NCI-H1436 treated with DMSO at 0.1 percent for 48 hours (cell line): ENCODE results near the gene DCBLD2.

ENCODE experiments used
- DNase-seq: peaks from one replicate; lab custom pipeline; 2025; lab: John Stamatoyannopoulos, UW

Gene DCBLD2

DNA sequence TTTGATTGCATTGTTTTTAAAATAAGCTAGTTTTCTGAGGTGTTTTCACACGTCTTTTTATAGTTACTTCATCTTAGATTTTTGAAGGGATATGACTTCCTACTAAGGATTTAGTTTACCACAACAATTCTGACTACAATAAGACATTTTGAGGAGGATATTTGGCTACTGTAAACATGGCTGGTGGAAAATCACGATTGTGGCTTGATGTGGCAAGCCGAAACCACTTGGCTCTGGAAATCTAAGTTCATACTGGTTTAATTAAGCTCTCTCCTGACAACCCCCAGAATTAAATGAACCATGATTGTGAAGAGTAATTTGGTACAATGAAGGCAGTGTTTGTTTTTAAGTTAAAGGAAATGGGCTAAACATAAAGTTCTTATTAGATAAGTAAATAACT, 107.5 kb downstream of the DCBLD2 start:
- DNase-seq: no peak

GRCh38 chr3:98791341-98792325, 109.9 kb downstream of the DCBLD2 start:
- DNase-seq: no peak

- DNase-seq: no peak
Measured at GRCh38 chr3:98788651-98789050, 112.8 kb downstream of the DCBLD2 start.

GRCh38 chr3:98787181-98787580, 114.3 kb downstream of the DCBLD2 start:
- DNase-seq: no peak

DNA sequence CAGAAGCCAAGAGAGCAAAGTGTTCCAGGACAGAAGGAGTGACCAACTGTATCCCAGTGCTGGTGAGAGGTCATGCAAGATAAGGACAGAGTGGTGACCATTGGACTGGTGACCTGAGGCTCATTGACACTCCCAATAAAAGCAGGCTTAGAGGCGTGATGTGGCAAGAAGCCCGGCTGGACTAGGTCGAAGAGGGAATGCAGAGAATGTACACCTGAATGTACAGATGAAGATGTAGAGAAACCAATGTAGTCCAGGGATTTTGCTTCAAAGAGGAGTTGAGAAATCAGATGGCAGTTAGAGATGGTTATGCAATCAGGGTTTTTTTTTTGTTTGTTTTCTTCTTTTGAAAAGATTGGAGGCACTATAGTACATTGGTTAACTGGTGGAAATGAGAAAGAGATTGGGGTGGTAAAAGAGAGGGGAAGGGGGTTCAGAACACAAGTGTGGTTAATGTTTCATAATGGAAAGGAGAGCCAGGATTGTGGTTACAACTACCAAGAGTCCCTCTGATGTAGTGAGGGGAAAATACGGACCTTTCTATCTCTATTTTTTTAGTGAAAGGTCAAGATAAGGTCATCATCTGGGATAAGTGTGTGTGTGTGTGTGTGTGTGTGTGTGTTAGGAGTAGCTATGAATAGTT, 115.0 kb downstream of the DCBLD2 start:
- DNase-seq: no peak

- no peak for DNase-seq
Measured at GRCh38 chr3:98784666-98785600, 116.6 kb downstream of the DCBLD2 start.

DNA sequence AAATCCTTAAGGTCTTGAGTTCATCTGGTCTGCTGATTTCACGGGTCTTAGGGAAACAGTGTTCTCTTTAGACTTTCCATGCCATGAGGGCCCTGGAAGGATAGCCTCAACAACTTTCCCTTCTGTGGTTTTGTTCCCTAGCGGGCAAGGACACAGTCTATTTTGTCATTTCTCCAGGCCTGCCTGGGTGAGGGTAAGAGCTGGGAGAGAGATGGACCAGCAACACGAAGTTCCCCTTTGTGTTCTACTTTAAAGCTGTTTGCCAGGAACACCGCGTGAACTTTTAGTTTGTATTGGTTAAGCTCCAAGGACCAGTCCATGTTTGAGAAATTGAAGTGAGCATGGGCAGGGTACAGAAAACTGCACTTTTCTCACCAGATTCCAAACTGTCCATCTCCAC, 117.5 kb downstream of the DCBLD2 start:
- no peak for DNase-seq

GRCh38 chr3:98782824-98783500, 118.5 kb downstream of the DCBLD2 start:
- no peak for DNase-seq

DNA sequence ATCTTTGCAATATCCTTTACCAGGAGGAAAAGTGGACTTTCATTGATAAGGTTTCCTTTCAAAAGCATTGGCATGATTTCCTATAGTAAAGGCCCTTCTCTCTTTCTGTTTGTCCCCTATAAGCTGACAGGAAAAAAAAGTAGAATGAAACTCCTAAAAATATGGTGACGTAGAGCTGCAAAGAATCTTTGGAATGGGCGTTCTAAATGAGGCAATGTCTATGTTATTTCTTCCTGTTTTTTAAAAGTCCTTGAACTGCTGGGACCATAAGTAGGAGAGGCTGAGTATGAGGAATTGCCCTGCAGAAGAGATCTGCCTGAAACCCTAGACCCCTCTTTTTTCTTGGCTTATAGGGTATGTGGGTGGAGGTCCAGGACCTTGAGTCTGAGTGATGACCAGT, 121.2 kb downstream of the DCBLD2 start:
- DNase-seq: no peak

DNA sequence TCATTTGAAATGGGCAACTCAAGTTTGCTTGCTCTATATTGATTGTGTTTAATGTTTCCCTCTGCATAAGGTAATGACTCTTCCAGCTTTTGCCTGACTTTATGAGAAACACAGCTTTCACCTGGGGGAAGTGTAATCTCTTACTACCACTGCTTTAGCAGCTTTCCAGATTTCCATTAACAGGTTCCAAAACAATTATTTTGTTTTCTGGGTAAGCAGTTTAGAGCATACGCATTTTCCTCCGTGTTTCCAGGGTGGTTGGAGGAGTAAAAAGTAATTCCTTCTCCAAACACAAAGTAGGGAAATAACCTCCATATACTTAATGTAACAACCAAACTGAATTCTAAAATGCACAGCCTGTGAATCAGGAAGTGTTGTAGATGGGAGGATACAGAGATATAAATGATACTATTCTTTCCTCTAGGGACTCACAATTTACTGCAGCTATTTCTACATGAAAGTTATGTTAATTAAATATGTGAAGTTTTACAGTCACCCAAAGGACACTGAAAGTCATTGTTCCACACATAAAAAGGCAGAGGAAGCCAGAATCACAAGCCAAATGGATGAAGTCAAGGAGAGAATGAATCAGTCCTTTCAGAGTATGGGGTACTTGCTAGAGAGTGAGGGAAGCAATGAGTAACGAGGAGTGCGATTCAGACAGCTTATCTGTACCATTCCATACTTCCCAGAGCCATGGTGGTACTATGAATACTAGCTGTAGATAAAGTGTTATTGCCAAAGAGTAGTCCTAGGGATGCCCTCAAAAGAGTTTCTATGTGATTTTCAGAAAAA, 121.8 kb downstream of the DCBLD2 start:
- DNase-seq: no peak

DNA sequence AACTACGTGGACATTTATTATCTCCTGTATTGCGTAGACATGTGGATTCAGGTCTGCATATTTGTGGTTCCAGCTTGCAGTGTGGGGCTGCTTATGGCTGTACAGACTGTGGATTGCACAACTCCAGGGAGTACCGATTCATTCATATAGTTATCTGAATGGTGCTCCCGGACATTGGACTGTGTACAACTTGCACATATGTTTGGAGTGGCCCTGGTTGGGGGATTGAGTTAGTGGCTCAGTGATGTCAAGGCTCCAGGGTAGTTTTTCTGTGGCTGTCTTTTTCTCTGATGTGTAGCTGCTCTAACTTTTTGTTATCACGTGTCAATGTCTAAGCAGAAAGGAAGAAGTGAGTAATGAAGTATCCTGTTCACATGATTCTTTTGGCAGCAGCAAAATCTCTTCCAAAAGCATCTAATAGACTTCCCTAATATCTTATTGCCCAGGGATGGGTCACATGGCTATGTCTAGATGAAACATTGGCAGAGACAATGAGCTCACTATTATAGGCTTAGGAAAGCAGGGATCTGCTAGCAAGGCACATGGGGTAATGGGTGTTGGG, 122.6 kb downstream of the DCBLD2 start:
- DNase-seq: no peak

- no peak for DNase-seq
Measured at GRCh38 chr3:98778383-98778782, 123.1 kb downstream of the DCBLD2 start.

DNA sequence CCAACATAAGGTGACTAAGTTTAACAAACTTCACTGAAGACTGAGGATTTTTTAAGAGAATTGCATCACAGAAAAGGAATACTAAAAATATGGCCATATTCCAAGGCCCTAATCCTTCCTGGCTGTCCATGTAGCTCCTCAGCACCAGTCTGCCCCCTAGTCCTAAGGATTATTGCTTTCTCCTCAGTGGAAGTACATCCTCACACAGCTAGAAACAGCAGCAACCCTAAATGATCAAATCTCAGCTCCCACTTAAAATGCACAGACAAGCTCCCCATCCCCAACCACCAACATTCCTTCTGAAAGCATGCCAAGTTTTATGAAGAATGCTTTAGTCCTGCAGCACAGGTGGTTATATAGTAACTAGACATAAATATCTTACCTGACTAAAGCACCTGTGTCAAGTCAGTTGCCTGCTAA, 123.7 kb downstream of the DCBLD2 start:
- DNase-seq: no peak

GRCh38 chr3:98777286-98777685, 124.2 kb downstream of the DCBLD2 start:
- DNase-seq: no peak

GRCh38 chr3:98776140-98776493, 125.4 kb downstream of the DCBLD2 start:
- DNase-seq: no peak

DNA sequence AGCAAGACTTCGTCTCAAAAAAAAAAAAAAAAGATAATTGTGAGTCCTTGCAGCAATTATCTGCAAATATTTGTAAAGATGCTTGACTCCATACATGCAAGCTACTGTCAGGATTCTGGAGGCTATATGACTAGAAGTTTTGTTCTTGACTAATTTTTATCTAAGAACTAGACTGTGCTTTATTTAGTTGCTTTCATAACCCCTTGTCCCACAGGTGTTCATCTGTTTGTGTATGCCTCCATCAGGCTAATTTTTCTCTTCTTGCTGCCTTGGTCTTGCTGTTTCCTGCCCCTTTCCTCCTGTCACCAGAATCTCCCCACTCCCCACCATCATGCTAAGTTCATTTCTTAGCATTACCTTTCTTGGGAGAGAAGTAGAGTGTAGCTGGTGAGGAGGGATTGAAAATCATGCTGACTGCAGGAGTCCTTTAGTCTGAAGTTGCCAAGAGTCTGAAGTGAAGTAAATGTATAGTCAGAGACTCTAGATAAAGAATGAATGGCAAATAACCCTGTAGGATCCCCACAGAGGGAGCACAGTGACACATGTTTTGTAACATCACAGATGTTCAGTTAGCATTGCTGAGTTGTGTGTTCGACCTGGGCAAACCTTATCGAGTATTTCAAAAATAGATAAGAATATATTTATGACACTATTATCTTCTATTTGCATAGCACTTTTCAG, 125.9 kb downstream of the DCBLD2 start:
- DNase-seq: no peak

DNA sequence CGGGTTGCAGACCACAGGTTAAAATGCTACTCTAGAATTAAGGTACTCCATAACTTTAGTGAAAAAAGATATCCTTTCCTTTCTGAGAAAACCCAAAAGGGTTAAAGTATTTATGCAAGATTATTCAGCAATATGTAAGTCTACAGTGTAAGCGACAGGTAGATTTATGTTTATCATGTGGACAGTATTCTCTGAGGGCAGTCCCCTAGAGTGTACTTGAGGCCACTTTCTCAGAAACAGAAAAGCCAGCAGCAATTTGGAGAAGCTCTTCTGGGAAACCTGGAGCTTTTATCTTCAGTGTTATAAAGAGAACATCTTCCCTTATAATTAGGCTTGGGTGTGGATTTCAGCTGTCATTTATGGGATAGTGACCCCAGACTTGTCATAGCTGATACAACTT, 129.5 kb downstream of the DCBLD2 start:
- DNase-seq: no peak

- no peak for DNase-seq
Measured at GRCh38 chr3:98770261-98771039, 131.0 kb downstream of the DCBLD2 start.

- no peak for DNase-seq
Measured at GRCh38 chr3:98769448-98769847, 132.0 kb downstream of the DCBLD2 start.
